ENCODE results near the gene ALK.

DNA sequence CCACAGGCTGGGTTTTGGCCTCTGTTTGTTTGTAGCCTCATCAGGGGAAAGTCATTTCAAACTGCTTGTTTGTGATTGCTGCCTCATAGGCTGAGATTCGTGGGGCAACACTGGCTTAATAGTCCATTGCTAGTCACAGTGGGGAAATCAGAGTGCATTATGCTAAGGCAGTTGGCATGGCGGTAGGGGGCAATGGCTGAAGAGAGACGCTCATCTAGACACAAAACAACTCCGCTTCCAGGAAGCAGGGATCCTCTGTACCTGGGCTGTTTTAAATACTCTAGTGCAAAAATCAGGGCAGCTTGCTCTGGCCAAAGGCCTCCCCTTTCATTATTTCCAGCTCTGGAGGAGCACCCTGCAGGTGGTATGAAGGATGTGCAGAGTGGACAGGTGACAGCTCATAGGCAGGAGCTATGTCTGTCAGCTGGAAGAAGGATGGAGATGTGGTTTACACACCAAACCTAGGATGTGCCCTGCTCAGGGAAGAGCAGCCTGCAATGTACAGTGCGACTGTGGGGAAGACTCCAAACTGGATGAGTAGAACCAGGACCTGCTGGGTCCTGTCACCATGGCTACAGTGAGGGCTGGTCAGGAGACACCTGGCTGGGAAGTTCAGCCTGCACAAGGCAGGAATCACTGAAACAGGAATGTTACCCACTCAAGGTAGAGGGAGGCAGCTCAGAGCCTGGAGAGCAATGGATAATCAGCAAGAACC, 571.9 kb downstream of the ALK start:
- TF ChIP-seq EZH2 (optimal IDR thresholded peaks at IDR 0.05; ENCODE audit: low read depth, low read length): no peak
- no peak for TF ChIP-seq CTCF (IDR thresholded peaks at IDR 0.05; ENCODE audit: low read length)
